Nephron (organoid): ENCODE measurements around the gene TBC1D12.

ENCODE experiments used
- H3K27ac Mint-ChIP-seq, 3 experiments: 2 replicates each; pipeline ENCODE4 v1.8.0; 2020; ENCODE audit warnings: mixed read lengths in 3 of 3, mild to moderate bottlenecking in 2 of 3, moderate library complexity in 1 of 3
- H3K27me3 Mint-ChIP-seq: 2 replicates; pipeline ENCODE4 v1.8.0; 2021; ENCODE audit warnings: low read depth, mild to moderate bottlenecking, moderate library complexity, mixed read lengths
- H3K36me3 Mint-ChIP-seq: 2 replicates; pipeline ENCODE4 v1.8.0; 2020; ENCODE audit warnings: low read depth, mixed read lengths
- H3K4me1 Mint-ChIP-seq: 2 replicates; pipeline ENCODE4 v1.8.0; 2020; ENCODE audit warnings: mixed read lengths
- H3K4me3 Mint-ChIP-seq, 3 experiments: 2 replicates each; pipeline ENCODE4 v1.8.0; 2020; ENCODE audit warnings: mild to moderate bottlenecking in 3 of 3, mixed read lengths in 3 of 3, moderate library complexity in 2 of 3
- H3K9me3 Mint-ChIP-seq: 2 replicates; pipeline ENCODE4 v1.8.0; 2020; ENCODE audit warnings: mixed read lengths
- TF ChIP-seq, protein P1 (sequence below), 3 experiments: fragments of 200-600 bp; sonication (generic); IDR thresholded peaks; one replicate each; pipeline ENCODE4 v1.5.0; 2021; ENCODE audit warnings: antibody characterized with exemption in 3 of 3; ENCODE audit not compliant: unreplicated experiment in 3 of 3

TBC1D12 gene

DNA sequence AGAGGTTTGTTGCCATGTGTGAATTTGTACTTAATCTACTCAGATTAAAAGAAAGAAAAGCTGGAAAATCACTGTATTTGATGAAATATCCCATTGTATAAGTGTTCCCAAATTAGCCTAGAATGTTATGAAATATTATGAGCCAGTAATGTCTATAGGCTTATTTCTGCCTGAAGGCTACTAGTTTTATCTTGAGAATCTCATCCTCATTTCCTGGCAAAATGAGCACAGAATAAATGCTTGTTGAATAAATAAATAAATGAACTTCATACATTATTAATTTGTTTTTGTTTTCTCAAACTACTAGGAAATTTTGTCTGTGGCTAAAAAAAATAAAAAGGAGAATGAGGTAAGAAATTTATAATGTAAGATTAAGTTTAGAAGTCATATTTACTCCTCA, 168.7 kb downstream of the TBC1D12 start:
- peak overlapping the region in 1 of 3 experiments; percentile 74 for H3K27ac Mint-ChIP-seq
- H3K36me3 Mint-ChIP-seq = peaks cover 50% of the 10 kb centered on the region
- no peaks in the 10 kb centered on the region for H3K4me1 Mint-ChIP-seq
- H3K4me3 Mint-ChIP-seq = no peak overlapping the region
- TF ChIP-seq, protein P1, sequence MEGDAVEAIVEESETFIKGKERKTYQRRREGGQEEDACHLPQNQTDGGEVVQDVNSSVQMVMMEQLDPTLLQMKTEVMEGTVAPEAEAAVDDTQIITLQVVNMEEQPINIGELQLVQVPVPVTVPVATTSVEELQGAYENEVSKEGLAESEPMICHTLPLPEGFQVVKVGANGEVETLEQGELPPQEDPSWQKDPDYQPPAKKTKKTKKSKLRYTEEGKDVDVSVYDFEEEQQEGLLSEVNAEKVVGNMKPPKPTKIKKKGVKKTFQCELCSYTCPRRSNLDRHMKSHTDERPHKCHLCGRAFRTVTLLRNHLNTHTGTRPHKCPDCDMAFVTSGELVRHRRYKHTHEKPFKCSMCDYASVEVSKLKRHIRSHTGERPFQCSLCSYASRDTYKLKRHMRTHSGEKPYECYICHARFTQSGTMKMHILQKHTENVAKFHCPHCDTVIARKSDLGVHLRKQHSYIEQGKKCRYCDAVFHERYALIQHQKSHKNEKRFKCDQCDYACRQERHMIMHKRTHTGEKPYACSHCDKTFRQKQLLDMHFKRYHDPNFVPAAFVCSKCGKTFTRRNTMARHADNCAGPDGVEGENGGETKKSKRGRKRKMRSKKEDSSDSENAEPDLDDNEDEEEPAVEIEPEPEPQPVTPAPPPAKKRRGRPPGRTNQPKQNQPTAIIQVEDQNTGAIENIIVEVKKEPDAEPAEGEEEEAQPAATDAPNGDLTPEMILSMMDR (IDR thresholded peaks at IDR 0.05; ENCODE audit: unreplicated experiment in 3 of 3) = no peak
- H3K9me3 Mint-ChIP-seq = no peaks in the 10 kb centered on the region
- no peaks in the 10 kb centered on the region for H3K27me3 Mint-ChIP-seq

DNA sequence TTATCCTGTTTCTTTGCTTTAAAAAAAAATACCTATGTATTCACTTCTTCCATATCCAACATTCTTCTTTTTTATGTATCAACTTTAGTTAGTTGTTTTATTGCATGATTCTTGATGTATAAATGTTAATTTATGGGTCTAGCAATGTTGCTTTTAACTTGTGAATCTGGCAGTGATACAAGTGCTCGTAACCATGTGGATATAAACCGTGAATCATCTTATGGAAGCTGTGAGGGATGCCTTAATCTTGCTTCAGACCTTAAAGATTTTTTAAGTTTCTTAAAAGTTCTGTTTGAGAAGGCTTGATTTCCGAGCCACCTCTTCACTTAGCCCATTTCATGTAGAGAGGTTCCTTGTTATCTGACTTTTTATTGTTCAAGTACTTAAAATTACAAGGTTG, 169.2 kb downstream of the TBC1D12 start:
- H3K4me1 Mint-ChIP-seq = no peaks in the 10 kb centered on the region
- no peaks in the 10 kb centered on the region for H3K27me3 Mint-ChIP-seq
- H3K4me3 Mint-ChIP-seq = no peak overlapping the region
- H3K36me3 Mint-ChIP-seq = peaks cover 51% of the 10 kb centered on the region
- peak overlapping the region in 1 of 3 experiments; percentile 74 for H3K27ac Mint-ChIP-seq
- no peaks in the 10 kb centered on the region for H3K9me3 Mint-ChIP-seq
- TF ChIP-seq, protein P1 (IDR thresholded peaks at IDR 0.05; ENCODE audit: unreplicated experiment in 3 of 3) = no peak

DNA sequence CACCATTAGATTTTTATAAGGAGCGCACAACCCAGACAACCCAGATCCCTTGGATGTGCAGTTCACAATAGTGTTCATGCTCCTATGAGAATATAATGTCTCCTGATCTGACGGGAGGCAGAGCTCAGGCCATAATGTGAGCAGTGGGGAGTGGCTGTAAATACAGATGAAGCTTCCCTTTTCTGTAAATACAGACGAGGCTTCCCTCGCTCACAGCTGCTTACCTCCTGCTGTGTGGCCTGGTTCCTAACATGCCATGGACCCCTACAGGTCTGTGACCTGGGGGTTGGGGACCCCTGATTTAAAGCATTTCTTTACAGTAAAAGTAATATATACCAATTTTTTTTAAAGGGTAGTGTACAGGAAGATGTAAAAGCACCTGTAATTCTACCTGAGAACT, 176.4 kb downstream of the TBC1D12 start:
- H3K4me3 Mint-ChIP-seq = no peak overlapping the region
- no peaks in the 10 kb centered on the region for H3K9me3 Mint-ChIP-seq
- no peaks in the 10 kb centered on the region for H3K27me3 Mint-ChIP-seq
- no peak overlapping the region for H3K27ac Mint-ChIP-seq
- TF ChIP-seq, protein P1 (IDR thresholded peaks at IDR 0.05; ENCODE audit: unreplicated experiment in 3 of 3) = no peak
- peaks cover 36% of the 10 kb centered on the region for H3K36me3 Mint-ChIP-seq
- no peaks in the 10 kb centered on the region for H3K4me1 Mint-ChIP-seq

DNA sequence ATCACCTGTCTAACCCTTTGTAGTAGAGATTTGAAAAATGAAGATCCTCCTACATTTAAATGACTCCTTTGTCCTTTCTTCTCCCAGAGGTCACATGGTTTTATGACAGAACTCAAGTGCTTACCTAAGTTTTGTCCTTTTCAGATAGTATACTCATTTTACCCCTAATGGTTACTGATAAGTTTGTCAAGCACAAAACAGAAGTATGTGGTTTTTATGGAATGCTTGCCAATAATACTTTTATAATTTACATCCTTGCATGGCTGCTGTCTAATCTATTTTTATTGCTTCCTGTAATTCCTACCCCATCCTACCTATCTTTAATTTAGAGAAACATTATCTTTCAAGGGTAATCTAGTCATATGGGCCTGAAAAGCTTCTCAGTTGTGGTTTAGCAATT, 180.8 kb downstream of the TBC1D12 start:
- no peaks in the 10 kb centered on the region for H3K4me1 Mint-ChIP-seq
- TF ChIP-seq, protein P1 (IDR thresholded peaks at IDR 0.05; ENCODE audit: unreplicated experiment in 3 of 3) = no peak
- no peaks in the 10 kb centered on the region for H3K9me3 Mint-ChIP-seq
- peaks cover 14% of the 10 kb centered on the region for H3K36me3 Mint-ChIP-seq
- H3K4me3 Mint-ChIP-seq = no peak overlapping the region
- H3K27ac Mint-ChIP-seq = no peak overlapping the region
- H3K27me3 Mint-ChIP-seq = no peaks in the 10 kb centered on the region
